ENCODE measurements around the gene NCS1.

Gene NCS1

GRCh38 chr9:130144703-130145102 lies 27.5 kb upstream of the NCS1 start:
- no peak overlapping the region for H3K4me3 ChIP-seq (ENCODE audit: low read length)
- no peak overlapping the region for H3K4me2 ChIP-seq (ENCODE audit: low read length)
- no peaks in the 10 kb centered on the region for H3K36me3 ChIP-seq (ENCODE audit: control insufficient read depth, low read length)
- TF ChIP-seq CTCF (IDR thresholded peaks at IDR 0.05; ENCODE audit: low read depth, low read length, poor library complexity, severe bottlenecking) (no peak), EZH2phosphoT487 (IDR thresholded peaks at IDR 0.05; ENCODE audit: borderline replicate concordance, low read length) (no peak)
- H3K4me1 ChIP-seq (ENCODE audit: control insufficient read depth, low read length): peaks cover 23% of the 10 kb centered on the region
- no peaks in the 10 kb centered on the region for H3K79me2 ChIP-seq (ENCODE audit: control insufficient read depth, low read length)
- H3F3A ChIP-seq (ENCODE audit: control insufficient read depth, insufficient read depth): no peaks in the 10 kb centered on the region
- H3K9me2 ChIP-seq (replicated peaks; ENCODE audit: control insufficient read depth, low read length): no peaks in the 10 kb centered on the region
- no peaks in the 10 kb centered on the region for H3K9me3 ChIP-seq (ENCODE audit: control insufficient read depth, insufficient read depth, low read length)
- H4K20me1 ChIP-seq (ENCODE audit: control insufficient read depth, insufficient read depth, low read depth, low read length): no peaks in the 10 kb centered on the region
- H3K27ac ChIP-seq (ENCODE audit: low read depth, low read length): no peak overlapping the region
- peaks cover 5% of the 10 kb centered on the region; the same call in 1 of the 2 replicates for H3K27me3 ChIP-seq (ENCODE audit: control insufficient read depth, low read length)

GRCh38 chr9:130145658-130146057 lies 26.5 kb upstream of the NCS1 start:
- no peak overlapping the region for H3K4me2 ChIP-seq (ENCODE audit: low read length)
- no peaks in the 10 kb centered on the region for H3K9me2 ChIP-seq (replicated peaks; ENCODE audit: control insufficient read depth, low read length)
- no peak overlapping the region for H3K27ac ChIP-seq (ENCODE audit: low read depth, low read length)
- no peaks in the 10 kb centered on the region for H3K36me3 ChIP-seq (ENCODE audit: control insufficient read depth, low read length)
- no peaks in the 10 kb centered on the region for H3K9me3 ChIP-seq (ENCODE audit: control insufficient read depth, insufficient read depth, low read length)
- no peak overlapping the region for H3K4me3 ChIP-seq (ENCODE audit: low read length)
- H3K79me2 ChIP-seq (ENCODE audit: control insufficient read depth, low read length): no peaks in the 10 kb centered on the region
- no peaks in the 10 kb centered on the region for H4K20me1 ChIP-seq (ENCODE audit: control insufficient read depth, insufficient read depth, low read depth, low read length)
- H3K27me3 ChIP-seq (ENCODE audit: control insufficient read depth, low read length): peaks cover 5% of the 10 kb centered on the region; the same call in 1 of the 2 replicates
- peaks cover 21% of the 10 kb centered on the region for H3K4me1 ChIP-seq (ENCODE audit: control insufficient read depth, low read length)
- no peak for TF ChIP-seq CTCF (IDR thresholded peaks at IDR 0.05; ENCODE audit: low read depth, low read length, poor library complexity, severe bottlenecking)
- no peak for TF ChIP-seq EZH2phosphoT487 (IDR thresholded peaks at IDR 0.05; ENCODE audit: borderline replicate concordance, low read length)
- H3F3A ChIP-seq (ENCODE audit: control insufficient read depth, insufficient read depth): no peaks in the 10 kb centered on the region

GRCh38 chr9:130147198-130147597 lies 25.0 kb upstream of the NCS1 start:
- H3K9me3 ChIP-seq (ENCODE audit: control insufficient read depth, insufficient read depth, low read length): no peaks in the 10 kb centered on the region
- H3F3A ChIP-seq (ENCODE audit: control insufficient read depth, insufficient read depth): no peaks in the 10 kb centered on the region
- no peaks in the 10 kb centered on the region for H3K36me3 ChIP-seq (ENCODE audit: control insufficient read depth, low read length)
- H3K4me3 ChIP-seq (ENCODE audit: low read length): no peak overlapping the region
- no peaks in the 10 kb centered on the region for H4K20me1 ChIP-seq (ENCODE audit: control insufficient read depth, insufficient read depth, low read depth, low read length)
- peaks cover 5% of the 10 kb centered on the region; the same call in 1 of the 2 replicates for H3K27me3 ChIP-seq (ENCODE audit: control insufficient read depth, low read length)
- no peak overlapping the region for H3K27ac ChIP-seq (ENCODE audit: low read depth, low read length)
- H3K79me2 ChIP-seq (ENCODE audit: control insufficient read depth, low read length): no peaks in the 10 kb centered on the region
- peaks cover 18% of the 10 kb centered on the region for H3K4me1 ChIP-seq (ENCODE audit: control insufficient read depth, low read length)
- H3K4me2 ChIP-seq (ENCODE audit: low read length): no peak overlapping the region
- no peak for TF ChIP-seq EZH2phosphoT487 (IDR thresholded peaks at IDR 0.05; ENCODE audit: borderline replicate concordance, low read length)
- no peak for TF ChIP-seq CTCF (IDR thresholded peaks at IDR 0.05; ENCODE audit: low read depth, low read length, poor library complexity, severe bottlenecking)
- H3K9me2 ChIP-seq (replicated peaks; ENCODE audit: control insufficient read depth, low read length): no peaks in the 10 kb centered on the region

All from DOHH2 (cell line).